Heart left ventricle (tissue), 13 donors: ENCODE measurements around the gene ABCC8.

Experiments
- CTCF ChIP-seq, 12 donors: fragments of 200-600 bp; sonication (generic) in 4 of 12; IDR thresholded peaks; one replicate each; pipeline versions ENCODE4 v1.5.0 to v1.8.0; 2018 to 2022; ENCODE audit warnings: antibody characterized with exemption in 12 of 12, mild to moderate bottlenecking in 5 of 12
- POLR2A ChIP-seq, 2 donors: fragments of 450-650 bp; IDR thresholded peaks; one replicate each; pipeline ENCODE4 v1.6.1; 2017; ENCODE audit warnings: antibody characterized with exemption in 2 of 2, mild to moderate bottlenecking in 2 of 2, moderate library complexity in 2 of 2
- donor health status: ischemic (EF 13 %, LVEDD 7.1; RV severe dilation, severe dysfunction).
- donor health status: DM: no; HTN: yes; CAD: no.
- donor health status: DM: no; HTN: no; CAD: no.
- donor health status: ischemic (EF 25% LVEDD 6.9; RV normal size, moderate dysfunction).
- donor health status: ischemic (EF 25% LVEDD 5.7; RV mildly dilated, moderate dysfunction).
- donor health status: ischemic (EF 35%, LVEDD 5.7; RV mildly dilated, moderate dysfunction).
- donor health status: nonischemic (EF 11% LVEDD 7.7; RV severe dilation, severe dysfunction).
- donor health status: DM: yes; HTN: yes; CAD: no.
- donor health status: PGD.
- donor health status: ischemic (EF 29% LVEDD 5.4; RV normal size, mild dysfunction).
- donor health status: nonischemic (EF 23%, LVEDD 6.1; RV moderate dilation, normal function).

- TF ChIP-seq CTCF (IDR thresholded peaks at IDR 0.05) (no peak), POLR2A (IDR thresholded peaks at IDR 0.05) (no peak)
These were observed 13.0 kb downstream of the ABCC8 start for GRCh38 chr11:17463546-17464174.
